Heart left ventricle (tissue), 16 donors: ENCODE results near the gene TRPM8. TPM values are rescaled to one million over a fixed set of nuclear protein-coding genes. Genes with fewer than 3 reads are reported as not detected.

Source experiments
- ATAC-seq, 4 donors: fragments of 200-7000 bp; cut with Tn5 transposase; one replicate each; pipeline ENCODE4 v1.9.1; 2020 to 2022; ENCODE audit warnings: moderate library complexity in 4 of 4, mild to moderate bottlenecking in 3 of 4, moderate number of reproducible peaks in 1 of 4
- DNase-seq, 5 donors: peaks; one replicate each; pipeline ENCODE4 v3.0.0-alpha.2; 2020
- H3K27ac ChIP-seq, 12 donors: fragments of 200-600 bp; sonication (generic) in 4 of 12; one replicate each; pipeline versions ENCODE4 v1.5.0 to v1.8.0; 2016 to 2022; ENCODE audit warnings: mild to moderate bottlenecking in 2 of 12
- H3K27me3 ChIP-seq, 9 donors: fragments of 200-600 bp; sonication (generic) in 2 of 9; one replicate each; pipeline versions ENCODE4 v1.5.1 to v1.8.0; 2016 to 2022; ENCODE audit warnings: mild to moderate bottlenecking in 3 of 9
- H3K36me3 ChIP-seq, 9 donors: fragments of 200-600 bp; sonication (generic) in 2 of 9; one replicate each; pipeline versions ENCODE4 v1.5.0 to v1.8.0; 2018 to 2022; ENCODE audit warnings: mild to moderate bottlenecking in 2 of 9
- H3K4me1 ChIP-seq, 12 donors: fragments of 200-600 bp; sonication (generic) in 4 of 12; one replicate each; pipeline versions ENCODE4 v1.5.0 to v1.8.0; 2016 to 2022; ENCODE audit warnings: mild to moderate bottlenecking in 3 of 12
- H3K4me3 ChIP-seq, 12 donors: fragments of 200-600 bp; sonication (generic) in 4 of 12; one replicate each; pipeline versions ENCODE4 v1.5.0 to v1.8.0; 2017 to 2022; ENCODE audit warnings: mild to moderate bottlenecking in 9 of 12, moderate library complexity in 4 of 12
- H3K9me3 ChIP-seq, 12 donors: fragments of 200-600 bp; sonication (generic) in 4 of 12; one replicate each; pipeline versions ENCODE4 v1.5.0 to v1.8.0; 2016 to 2022; ENCODE audit warnings: mild to moderate bottlenecking in 1 of 12
- CTCF ChIP-seq, 12 donors: fragments of 200-600 bp; sonication (generic) in 4 of 12; IDR thresholded peaks; one replicate each; pipeline versions ENCODE4 v1.5.0 to v1.8.0; 2018 to 2022; ENCODE audit warnings: antibody characterized with exemption in 12 of 12, mild to moderate bottlenecking in 5 of 12
- POLR2A ChIP-seq, 2 donors: fragments of 450-650 bp; IDR thresholded peaks; one replicate each; pipeline ENCODE4 v1.6.1; 2017; ENCODE audit warnings: antibody characterized with exemption in 2 of 2, mild to moderate bottlenecking in 2 of 2, moderate library complexity in 2 of 2
- WGBS, 4 donors: extraction: QIAGEN DNeasy Blood & Tissue Kit in 2 of 4; methylation state at CpG; one replicate each; pipeline versions ENCODE4 v1.1.5 to v1.1.7; 2013 to 2018; 5-methylcytosine and 5-hydroxymethylcytosine counted together
- intact Hi-C, 10 donors: fragments of 100-400 bp; cut with DNase I; formaldehyde crosslinking; loops; one replicate each; pipeline versions ENCODE4 v1.11.1 to v1.14.2; 2022
- polyA plus RNA-seq, 2 donors: library from polyadenylated mRNA; stranded (reverse); fragments of 200-250 nt; gene quantifications; one replicate each; pipeline ENCODE4 v1.2.3, GENCODE V29; 2013
- total RNA-seq, 9 donors: library from RNA; depleted of rRNA in 2 of 9; stranded (reverse); fragments of >200 nt in 2 of 9; fragmentation: NEBNext Ultra II Directional in 3 of 9; extraction: Animal tissue kit (Norgen Biotek cat#: 25700) in 3 of 9; gene quantifications; one replicate each; pipeline versions ENCODE4 v1.1.0 to v1.2.4, GENCODE V29; 2016 to 2023
- donor health status: ischemic (EF 13 %, LVEDD 7.1; RV severe dilation, severe dysfunction).
- donor health status: healthy with polysubstance abuse.
- donor health status: DM: no; HTN: yes; CAD: no.
- donor health status: DM: no; HTN: no; CAD: no.
- donor health status: ischemic (EF 25% LVEDD 6.9; RV normal size, moderate dysfunction).
- donor health status: ischemic (EF 25% LVEDD 5.7; RV mildly dilated, moderate dysfunction).
- donor health status: healthy.
- donor health status: DM: yes; HTN: yes; CAD: no.
- donor health status: ischemic (EF 35%, LVEDD 5.7; RV mildly dilated, moderate dysfunction).
- donor health status: nonischemic (EF 11% LVEDD 7.7; RV severe dilation, severe dysfunction).
- donor health status: DM: yes; HTN: yes; CAD: no.
- donor health status: PGD.
- donor health status: ischemic (EF 29% LVEDD 5.4; RV normal size, mild dysfunction).
- donor health status: nonischemic (EF 23%, LVEDD 6.1; RV moderate dilation, normal function).

The TRPM8 gene
- total and polyA plus RNA-seq, 11 donors, result 0.19 to 0.25 TPM; not detected in 9

GRCh38 chr2:234050455-234051135 is 133.4 kb downstream of the TRPM8 start, which contains the start of gene SPP2:
Gene SPP2, plus strand, starts transcription at chr2:234050702. Its CDS starts 85 bp downstream, at chr2:234050787.
- WGBS, 4 donors, result 83 to 88% (median 84%) methylated on average over 9 of the region's 9 CpGs
- H3K27me3 ChIP-seq, result peaks cover 0 to 18% (median 0%) of the 10 kb centered on the region in 9 donors
- H3K4me1 ChIP-seq, result no peaks in the 10 kb centered on the region
- TF ChIP-seq POLR2A (IDR thresholded peaks at IDR 0.05) (no peak), CTCF (IDR thresholded peaks at IDR 0.05) (no peak)
- intact Hi-C loops, result no loop called here
- no peaks in the 10 kb centered on the region for H3K36me3 ChIP-seq
- no peaks in the 10 kb centered on the region for H3K9me3 ChIP-seq
- no peak for DNase-seq
- H3K27ac ChIP-seq, result no peak within 1 kb of the TSS
- ATAC-seq, result no peak
- H3K4me3 ChIP-seq, result no peak within 1 kb of the TSS

- Histone ChIP-seq H3K27ac (no peak overlapping the region), H3K4me3 (no peak overlapping the region), H3K27me3 (peaks cover 0 to 18% (median 0%) of the 10 kb centered on the region in 9 donors), H3K36me3 (no peaks in the 10 kb centered on the region), H3K4me1 (no peaks in the 10 kb centered on the region), H3K9me3 (no peaks in the 10 kb centered on the region)
- TF ChIP-seq CTCF (IDR thresholded peaks at IDR 0.05) (no peak), POLR2A (IDR thresholded peaks at IDR 0.05) (no peak)
- intact Hi-C loops, result no loop called here
- DNase-seq, result no peak
- WGBS, 4 donors, result 84 to 89% (median 86%) methylated on average over 4 of the region's 4 CpGs
- ATAC-seq, result no peak
Observed at GRCh38 chr2:234051374-234052070, 134.3 kb downstream of the TRPM8 start.

GRCh38 chr2:234058881-234059280 is 141.7 kb downstream of the TRPM8 start:
- Histone ChIP-seq H3K36me3 (no peaks in the 10 kb centered on the region), H3K27ac (no peak overlapping the region), H3K4me1 (no peaks in the 10 kb centered on the region), H3K4me3 (no peak overlapping the region), H3K27me3 (peaks cover 0 to 15% (median 0%) of the 10 kb centered on the region in 9 donors), H3K9me3 (no peaks in the 10 kb centered on the region)
- DNase-seq, result no peak
- WGBS, 4 donors, result 63 to 85% (median 79%) methylated on average over 4 of the region's 4 CpGs
- intact Hi-C loops, result no loop called here
- TF ChIP-seq POLR2A (IDR thresholded peaks at IDR 0.05), result no peak
- no peak for TF ChIP-seq CTCF (IDR thresholded peaks at IDR 0.05)
- no peak for ATAC-seq

- peaks cover 0 to 18% (median 0%) of the 10 kb centered on the region in 9 donors for H3K27me3 ChIP-seq
- TF ChIP-seq CTCF (IDR thresholded peaks at IDR 0.05) (no peak), POLR2A (IDR thresholded peaks at IDR 0.05) (no peak)
- intact Hi-C loops, result no loop called here
Observed at GRCh38 chr2:234060236-234060635, 143.1 kb downstream of the TRPM8 start.

More at GRCh38 chr2:234060236-234060635, 143.1 kb downstream of the TRPM8 start:
- no peaks in the 10 kb centered on the region for H3K9me3 ChIP-seq
- DNase-seq, result no peak
- no peak overlapping the region for H3K4me3 ChIP-seq
- H3K27ac ChIP-seq, result no peak overlapping the region
- H3K36me3 ChIP-seq, result no peaks in the 10 kb centered on the region
- no peaks in the 10 kb centered on the region for H3K4me1 ChIP-seq
- WGBS, 4 donors, result 70 to 77% (median 76%) methylated on average over 8 of the region's 8 CpGs
- ATAC-seq, result no peak
